Thyroid gland (tissue), 4 donors: ENCODE data around the gene EHBP1. TPM values are rescaled to one million over a fixed set of nuclear protein-coding genes. Genes with fewer than 3 reads are reported as not detected.

Experiments used
- DNase-seq, 2 donors: peaks; one replicate each; pipeline ENCODE4 v3.0.0-alpha.2; 2019
- H3K27ac ChIP-seq, 3 donors: fragments of 200-600 bp; sonication (generic); 1 replicate in 2 of 3; 2 replicates in 1 of 3; pipeline ENCODE4 v1.5.1; 2016 to 2019; ENCODE audit warnings: mild to moderate bottlenecking in 1 of 3, moderate library complexity in 1 of 3
- H3K27me3 ChIP-seq: fragments of 200-600 bp; sonication (generic); one replicate; pipeline ENCODE4 v1.5.1; 2019
- H3K36me3 ChIP-seq, 2 donors: fragments of 200-600 bp; sonication (generic); one replicate each; pipeline ENCODE4 v1.5.1; 2016 to 2019
- H3K4me1 ChIP-seq, 2 donors: fragments of 200-600 bp; sonication (generic); one replicate each; pipeline ENCODE4 v1.5.1; 2017 to 2019
- H3K4me3 ChIP-seq, 3 donors: fragments of 200-600 bp; sonication (generic); replicated peaks in 1 of 3; 1 replicate in 2 of 3; 2 replicates in 1 of 3; pipeline ENCODE4 v1.5.1; 2016; ENCODE audit warnings: mild to moderate bottlenecking in 1 of 3
- H3K9me3 ChIP-seq: fragments of 200-600 bp; sonication (generic); one replicate; pipeline ENCODE4 v1.5.1; 2017
- POLR2A ChIP-seq, 2 donors: fragments of 450-650 bp; IDR thresholded peaks; one replicate each; pipeline ENCODE4 v1.6.1; 2017; ENCODE audit warnings: antibody characterized with exemption in 2 of 2, mild to moderate bottlenecking in 2 of 2, moderate library complexity in 1 of 2
- WGBS, 2 donors: methylation state at CpG; one replicate each; pipeline ENCODE4 v1.1.5; 2017; 5-methylcytosine and 5-hydroxymethylcytosine counted together
- intact Hi-C: fragments of 100-400 bp; cut with DNase I; formaldehyde crosslinking; loops from one replicate; pipeline ENCODE4 v1.15.1; 2023
- total RNA-seq, 4 donors: library from RNA; depleted of rRNA; stranded (reverse); fragments of >200 nt; gene quantifications; one replicate each; pipeline ENCODE4 v1.2.3, GENCODE V29; 2016
- TF ChIP-seq, protein P1 (sequence below), 6 experiments: fragments of 200-600 bp in 3 of 6; fragments of 450-650 bp in 3 of 6; sonication (generic) in 3 of 6; IDR thresholded peaks; one replicate each; pipeline ENCODE4 v1.5.1; 2016 to 2019; ENCODE audit warnings: antibody characterized with exemption in 6 of 6, mild to moderate bottlenecking in 2 of 6, inconsistent platforms in 1 of 6, moderate library complexity in 1 of 6

EHBP1 gene
- total RNA-seq, 4 donors from 2014 or later = 49.9 to 68.8 (median 57.0) TPM

DNA sequence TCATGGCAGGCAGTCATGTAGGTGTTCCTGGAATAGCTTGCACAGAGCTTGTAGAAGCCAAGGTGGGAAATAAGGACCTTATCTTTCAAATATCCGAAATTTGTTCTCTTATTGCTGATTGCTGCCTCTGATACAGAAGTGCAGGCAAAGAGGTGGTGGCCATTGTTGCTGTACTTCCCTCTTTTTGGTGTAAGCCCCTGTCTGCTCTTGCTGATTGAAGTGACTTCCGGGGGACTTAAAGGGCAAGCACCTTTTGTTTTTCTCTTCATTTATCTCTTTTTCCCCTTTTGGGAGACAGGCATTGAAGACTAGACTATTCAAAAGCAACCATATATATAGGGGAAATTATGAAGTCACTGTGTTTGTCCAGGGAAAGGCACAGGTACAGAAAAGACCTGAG, 213.5 kb downstream of the EHBP1 start:
- Histone ChIP-seq H3K4me1 (no peaks in the 10 kb centered on the region), H3K36me3 (no peaks in the 10 kb centered on the region), H3K27ac (no peak overlapping the region), H3K9me3 (no peaks in the 10 kb centered on the region), H3K27me3 (no peaks in the 10 kb centered on the region), H3K4me3 (no peak overlapping the region)
- intact Hi-C loops = no loop called here
- no peak for DNase-seq
- TF ChIP-seq, protein P1, sequence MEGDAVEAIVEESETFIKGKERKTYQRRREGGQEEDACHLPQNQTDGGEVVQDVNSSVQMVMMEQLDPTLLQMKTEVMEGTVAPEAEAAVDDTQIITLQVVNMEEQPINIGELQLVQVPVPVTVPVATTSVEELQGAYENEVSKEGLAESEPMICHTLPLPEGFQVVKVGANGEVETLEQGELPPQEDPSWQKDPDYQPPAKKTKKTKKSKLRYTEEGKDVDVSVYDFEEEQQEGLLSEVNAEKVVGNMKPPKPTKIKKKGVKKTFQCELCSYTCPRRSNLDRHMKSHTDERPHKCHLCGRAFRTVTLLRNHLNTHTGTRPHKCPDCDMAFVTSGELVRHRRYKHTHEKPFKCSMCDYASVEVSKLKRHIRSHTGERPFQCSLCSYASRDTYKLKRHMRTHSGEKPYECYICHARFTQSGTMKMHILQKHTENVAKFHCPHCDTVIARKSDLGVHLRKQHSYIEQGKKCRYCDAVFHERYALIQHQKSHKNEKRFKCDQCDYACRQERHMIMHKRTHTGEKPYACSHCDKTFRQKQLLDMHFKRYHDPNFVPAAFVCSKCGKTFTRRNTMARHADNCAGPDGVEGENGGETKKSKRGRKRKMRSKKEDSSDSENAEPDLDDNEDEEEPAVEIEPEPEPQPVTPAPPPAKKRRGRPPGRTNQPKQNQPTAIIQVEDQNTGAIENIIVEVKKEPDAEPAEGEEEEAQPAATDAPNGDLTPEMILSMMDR (IDR thresholded peaks at IDR 0.05) = no peak
- TF ChIP-seq POLR2A (IDR thresholded peaks at IDR 0.05) = no peak
- WGBS, 2 donors = 98 to 100% methylated on average over 2 of the region's 2 CpGs

DNA sequence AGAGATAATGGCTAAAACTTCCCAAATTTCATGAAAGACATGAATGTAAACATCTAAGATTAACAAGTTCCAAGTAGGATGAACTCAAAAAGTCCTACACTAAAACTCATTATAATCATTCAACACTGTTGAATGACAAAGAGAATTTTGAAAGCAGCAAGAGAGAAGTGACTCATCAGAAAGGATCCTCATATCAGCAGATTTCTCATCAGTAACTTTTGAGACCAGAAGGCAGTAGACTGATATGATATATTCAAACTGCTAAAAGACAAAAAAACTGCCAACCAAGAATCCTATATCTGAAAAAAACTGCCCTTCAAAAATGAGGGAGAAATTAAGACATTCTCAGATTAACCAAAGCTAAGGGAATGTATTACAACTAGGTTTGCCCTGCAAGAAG, 214.6 kb downstream of the EHBP1 start:
- H3K9me3 ChIP-seq = no peaks in the 10 kb centered on the region
- H3K27me3 ChIP-seq = no peaks in the 10 kb centered on the region
- no peak for TF ChIP-seq POLR2A (IDR thresholded peaks at IDR 0.05)
- TF ChIP-seq, protein P1 (IDR thresholded peaks at IDR 0.05) = no peak
- no peak for DNase-seq
- H3K4me3 ChIP-seq = no peak overlapping the region
- intact Hi-C loops = no loop called here
- H3K27ac ChIP-seq = no peak overlapping the region
- no peaks in the 10 kb centered on the region for H3K36me3 ChIP-seq
- H3K4me1 ChIP-seq = no peaks in the 10 kb centered on the region

DNA sequence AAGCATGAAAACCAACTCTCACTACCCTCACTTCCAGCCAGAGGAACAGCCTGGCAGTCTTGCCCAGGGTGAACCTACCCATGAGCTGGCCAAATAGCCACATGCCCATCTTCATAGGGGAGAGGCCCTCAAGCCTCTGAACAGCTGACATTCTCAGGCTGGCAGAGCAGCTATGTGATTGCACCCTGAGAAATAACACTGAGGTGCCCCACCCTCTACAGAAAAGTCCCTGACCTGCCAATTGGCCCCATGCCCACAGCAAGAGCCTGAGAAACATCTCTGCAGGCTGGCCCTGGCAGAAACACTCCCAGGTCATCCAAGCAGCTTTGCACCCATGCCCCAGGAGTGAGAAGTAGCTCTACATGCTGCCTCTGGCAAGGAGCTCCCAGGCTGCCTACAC, 217.7 kb downstream of the EHBP1 start:
- no peaks in the 10 kb centered on the region for H3K27me3 ChIP-seq
- intact Hi-C loops = no loop called here
- H3K9me3 ChIP-seq = no peaks in the 10 kb centered on the region
- peak; percentile 4 to 16 for DNase-seq
- no peaks in the 10 kb centered on the region for H3K36me3 ChIP-seq
- no peaks in the 10 kb centered on the region for H3K4me1 ChIP-seq
- TF ChIP-seq, protein P1 (IDR thresholded peaks at IDR 0.05) = no peak
- no peak overlapping the region for H3K4me3 ChIP-seq
- H3K27ac ChIP-seq = no peak overlapping the region

DNA sequence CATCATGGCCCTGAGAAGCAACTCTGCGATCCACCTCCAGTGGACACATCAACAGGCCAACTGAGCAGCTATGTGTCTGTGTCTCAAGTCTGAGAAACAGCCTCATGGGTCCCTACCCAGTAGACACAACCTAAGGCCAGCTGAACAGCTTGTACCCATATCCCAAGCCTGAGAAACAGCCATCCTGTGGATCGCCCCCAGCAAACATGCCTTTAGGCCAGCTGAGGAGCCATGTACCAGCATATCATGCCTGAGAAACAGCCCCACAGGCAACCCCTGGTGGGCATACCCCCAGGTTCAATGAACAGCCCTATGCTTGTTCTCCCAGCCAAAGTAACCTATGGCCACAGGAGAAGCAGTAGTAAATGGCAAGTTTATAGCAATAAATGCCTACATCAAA, 218.4 kb downstream of the EHBP1 start:
- no peak for TF ChIP-seq POLR2A (IDR thresholded peaks at IDR 0.05)
- TF ChIP-seq, protein P1 (IDR thresholded peaks at IDR 0.05) = no peak
- no peak overlapping the region for H3K27ac ChIP-seq
- intact Hi-C loops = no loop called here
- 100% methylated on average over 1 to 2 of the region's 2 CpGs for WGBS, 2 donors
- no peaks in the 10 kb centered on the region for H3K9me3 ChIP-seq
- no peak overlapping the region for H3K4me3 ChIP-seq
- no peak for DNase-seq
- H3K4me1 ChIP-seq = no peaks in the 10 kb centered on the region
- no peaks in the 10 kb centered on the region for H3K27me3 ChIP-seq
- no peaks in the 10 kb centered on the region for H3K36me3 ChIP-seq

DNA sequence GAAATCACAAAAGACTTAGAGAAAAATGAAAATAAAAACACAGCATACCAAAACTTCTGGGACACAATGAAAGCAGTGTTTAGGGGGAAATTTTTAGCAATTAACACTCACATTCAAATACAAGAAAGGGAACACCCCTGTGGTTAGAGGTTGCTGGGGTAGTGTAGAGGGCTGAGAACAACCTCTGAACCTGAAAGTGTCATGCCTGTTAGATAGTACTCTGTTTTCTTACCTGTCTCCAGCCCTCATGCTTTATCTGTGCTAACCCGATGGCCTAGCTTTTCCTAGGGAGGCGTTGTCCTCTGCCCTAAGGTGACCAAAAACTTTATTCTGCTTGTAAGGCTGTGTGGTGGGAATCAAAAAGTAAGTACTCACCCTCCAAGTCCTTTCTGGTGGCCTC, 222.5 kb downstream of the EHBP1 start:
- intact Hi-C loops = no loop called here
- H3K4me3 ChIP-seq = no peak overlapping the region
- no peak for DNase-seq
- no peaks in the 10 kb centered on the region for H3K36me3 ChIP-seq
- H3K9me3 ChIP-seq = no peaks in the 10 kb centered on the region
- no peaks in the 10 kb centered on the region for H3K4me1 ChIP-seq
- no peaks in the 10 kb centered on the region for H3K27me3 ChIP-seq
- no peak overlapping the region for H3K27ac ChIP-seq
- WGBS, 2 donors = 93 to 95% methylated on average over 2 of the region's 2 CpGs
- TF ChIP-seq, protein P1 (IDR thresholded peaks at IDR 0.05) = no peak
- no peak for TF ChIP-seq POLR2A (IDR thresholded peaks at IDR 0.05)
